NCI-H2107 (cell line): Measurements from ENCODE around the gene RPS4Y2.

ENCODE experiments used
- DNase-seq: peaks from one replicate; lab custom pipeline; 2025; lab: John Stamatoyannopoulos, UW

Gene RPS4Y2

DNA sequence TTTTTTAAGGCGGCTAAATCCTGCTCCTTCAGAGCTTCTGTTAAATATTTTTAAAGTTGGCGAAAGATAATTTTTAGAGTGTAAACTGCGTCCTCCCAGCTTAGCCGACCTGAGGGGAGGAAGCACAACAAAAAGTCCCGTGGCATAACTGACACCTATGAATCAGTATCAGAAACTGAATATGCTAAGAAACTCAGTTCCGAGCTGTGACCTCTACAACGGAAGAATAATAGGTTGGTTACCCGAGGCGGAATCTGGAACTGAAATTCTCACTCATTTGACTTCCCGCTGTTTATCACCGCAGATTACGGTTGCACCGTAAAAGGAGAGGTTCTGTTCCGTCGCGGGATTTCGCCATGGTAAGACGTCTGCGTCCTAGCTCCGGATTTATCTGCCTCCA is at the start of gene RPS4Y2:
Gene RPS4Y2, plus strand, starts transcription at position 301 of the 400 bp plus-strand sequence. Its CDS starts 56 bp downstream, at position 357.
- no peak for DNase-seq

DNA sequence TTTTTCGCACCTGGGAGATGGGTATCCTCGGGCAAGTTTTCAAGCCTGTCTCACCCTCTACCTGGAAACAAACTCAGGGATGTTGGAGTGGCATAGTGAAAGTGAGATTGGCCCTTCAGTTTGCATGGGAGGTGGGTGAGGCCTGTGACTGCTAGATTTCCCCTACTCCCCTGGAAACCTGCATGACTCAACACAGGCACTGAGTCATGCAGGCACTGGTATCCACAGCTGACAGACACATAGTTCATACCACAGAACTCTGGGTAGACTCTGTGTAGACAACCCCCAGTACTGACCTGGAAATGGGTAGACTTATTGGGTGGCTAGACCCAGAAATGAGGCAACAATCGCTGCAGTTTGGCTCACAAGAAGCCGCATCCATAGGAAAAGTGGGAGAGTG is 41.5 kb upstream of the RPS4Y2 start:
- no peak for DNase-seq

DNA sequence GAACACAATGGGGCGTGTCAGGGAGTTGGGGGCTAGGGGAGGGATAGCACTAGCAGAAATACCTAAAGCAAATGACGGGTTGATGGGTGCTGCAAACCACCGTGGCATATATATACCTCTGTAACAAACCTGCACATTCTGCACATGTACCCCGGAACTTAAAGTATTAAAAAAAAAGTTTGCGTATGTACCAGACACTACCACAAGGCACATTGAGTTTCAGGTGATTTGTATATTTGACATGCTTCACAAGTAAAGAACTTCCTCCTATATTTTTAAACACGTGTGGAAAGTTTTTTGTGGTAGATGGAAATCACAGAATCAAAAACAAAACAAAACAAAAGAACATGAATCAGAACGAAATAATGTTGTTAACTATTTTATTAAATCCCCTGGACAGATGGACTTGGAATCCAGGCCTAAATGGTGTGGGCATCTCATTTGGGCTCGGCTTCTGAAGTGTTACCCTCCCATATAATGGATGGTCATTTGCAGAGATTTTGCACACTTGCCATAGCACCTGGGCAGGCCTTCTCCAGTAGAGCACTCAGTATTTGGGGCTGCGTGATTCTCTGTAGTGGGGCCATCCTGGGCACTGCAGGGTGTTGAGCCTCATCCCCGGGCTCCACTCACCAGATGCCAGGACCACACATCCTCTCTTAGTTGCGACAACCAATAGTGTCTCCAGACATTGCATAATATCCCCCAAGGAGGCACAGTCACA is 29.6 kb upstream of the RPS4Y2 start:
- no peak for DNase-seq

DNA sequence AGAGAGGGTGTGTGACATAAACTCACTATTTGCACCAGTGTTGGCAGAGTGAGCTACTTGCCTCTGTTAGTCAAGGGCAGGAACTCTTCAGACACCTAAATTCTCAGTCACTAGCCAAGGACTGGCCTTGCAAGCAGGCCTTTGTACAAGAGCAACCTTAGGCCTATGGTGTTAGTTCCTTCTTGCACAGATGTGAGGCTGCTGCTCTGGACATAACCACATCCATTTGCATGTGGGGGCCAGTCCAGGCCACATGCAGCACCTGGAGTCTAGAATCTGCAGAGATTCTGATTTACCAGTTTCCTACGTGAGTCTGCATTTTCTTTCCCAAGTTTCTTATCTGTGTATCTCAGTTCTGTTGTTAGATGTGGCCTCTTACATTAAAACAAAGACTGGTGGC is 20.7 kb upstream of the RPS4Y2 start:
- no peak for DNase-seq

DNA sequence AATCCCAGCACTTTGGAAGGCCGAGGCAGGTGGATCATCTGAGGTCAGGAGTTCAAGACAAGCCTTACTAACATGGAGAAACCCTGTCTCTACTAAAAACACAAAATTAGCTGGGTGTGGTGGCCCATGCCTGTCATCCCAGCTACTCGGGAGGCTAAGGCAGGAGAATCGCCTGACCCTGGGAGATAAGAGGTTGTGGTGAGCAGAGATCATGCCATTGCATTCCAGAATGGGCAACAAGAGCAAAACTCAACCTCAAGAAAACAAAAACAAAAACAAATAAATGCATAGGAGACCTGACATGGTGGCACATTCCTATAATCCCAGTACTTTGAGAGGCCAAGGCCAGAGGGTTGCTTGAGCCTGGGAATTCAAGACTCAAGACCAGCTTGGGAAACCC is 16.1 kb upstream of the RPS4Y2 start:
- DNase-seq: no peak

DNA sequence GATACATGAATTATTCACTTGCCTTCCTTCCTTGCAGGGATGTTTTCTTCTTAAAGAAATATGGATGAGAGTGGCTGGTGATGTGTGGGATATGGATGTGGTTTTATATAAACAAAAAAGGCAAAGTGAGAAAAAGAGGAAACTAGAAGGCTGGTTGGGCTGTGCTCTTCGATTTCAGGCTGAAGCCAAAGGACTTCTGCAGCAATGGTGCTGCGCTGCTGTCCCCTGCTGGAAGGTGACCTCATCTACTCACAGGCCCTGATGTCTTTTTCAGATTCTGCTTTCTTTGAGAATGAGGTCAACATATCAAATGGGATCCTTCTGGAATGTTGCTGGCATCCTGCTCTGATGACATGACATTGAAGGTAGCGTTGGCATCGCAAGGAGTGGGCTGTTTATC is 15.3 kb upstream of the RPS4Y2 start:
- DNase-seq: no peak

DNA sequence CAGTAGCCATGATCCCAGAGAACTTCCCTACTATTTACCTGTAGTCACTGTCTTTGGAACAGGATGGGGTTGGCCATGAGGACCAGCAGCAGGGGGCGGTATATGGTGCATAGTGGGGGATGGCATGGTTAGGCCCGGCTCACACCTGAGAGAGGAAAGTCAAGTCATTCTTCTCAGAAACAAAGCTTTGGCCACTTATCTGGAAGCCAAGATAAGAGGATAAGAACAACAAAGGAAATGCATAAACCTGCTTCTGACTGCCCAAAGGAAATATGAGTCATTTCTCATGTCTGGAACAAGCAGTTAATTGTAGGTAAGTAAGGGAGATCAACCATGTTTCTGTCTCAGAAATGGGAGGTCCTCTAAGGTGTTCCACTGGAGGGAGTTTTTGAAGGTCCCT is 10.8 kb upstream of the RPS4Y2 start:
- DNase-seq: no peak

DNA sequence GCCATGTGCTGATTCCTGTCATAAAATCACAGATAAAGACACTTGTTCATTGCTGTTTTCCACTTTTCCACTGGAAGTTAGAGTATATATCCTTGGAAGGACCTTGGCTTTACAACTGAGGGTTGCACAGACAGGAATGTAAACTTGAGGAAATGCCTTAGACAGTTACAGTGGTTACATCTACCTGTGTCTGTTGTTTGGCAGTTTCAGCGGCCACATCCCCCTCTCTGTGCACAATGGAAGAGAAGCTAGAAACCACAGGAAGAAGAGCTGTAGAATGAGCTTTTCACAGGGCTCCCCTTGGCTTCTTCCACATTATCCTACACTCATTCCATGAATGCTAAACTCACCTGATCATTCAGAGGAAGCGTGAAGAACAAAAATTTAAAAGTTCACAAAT is 9.0 kb upstream of the RPS4Y2 start:
- DNase-seq: no peak

DNA sequence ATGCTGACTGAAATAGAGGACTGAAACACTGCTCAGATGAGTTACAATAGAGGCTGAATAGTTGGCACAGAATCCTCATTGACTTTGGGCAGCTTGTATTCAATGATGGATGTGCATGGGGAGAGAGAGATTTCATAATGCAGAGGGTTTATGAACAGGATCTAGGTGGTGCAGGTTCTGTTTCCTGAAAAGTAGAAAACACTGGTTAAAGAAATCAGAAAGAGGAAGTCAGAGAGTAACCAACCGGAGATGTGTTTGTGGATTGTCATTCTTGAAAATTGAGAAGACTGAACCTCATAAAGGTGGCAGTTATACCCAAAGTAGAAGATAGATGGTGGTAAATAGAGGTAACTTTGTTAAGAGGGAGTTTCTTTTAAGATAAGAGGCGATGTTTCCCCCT is 8.0 kb downstream of the RPS4Y2 start:
- no peak for DNase-seq

DNA sequence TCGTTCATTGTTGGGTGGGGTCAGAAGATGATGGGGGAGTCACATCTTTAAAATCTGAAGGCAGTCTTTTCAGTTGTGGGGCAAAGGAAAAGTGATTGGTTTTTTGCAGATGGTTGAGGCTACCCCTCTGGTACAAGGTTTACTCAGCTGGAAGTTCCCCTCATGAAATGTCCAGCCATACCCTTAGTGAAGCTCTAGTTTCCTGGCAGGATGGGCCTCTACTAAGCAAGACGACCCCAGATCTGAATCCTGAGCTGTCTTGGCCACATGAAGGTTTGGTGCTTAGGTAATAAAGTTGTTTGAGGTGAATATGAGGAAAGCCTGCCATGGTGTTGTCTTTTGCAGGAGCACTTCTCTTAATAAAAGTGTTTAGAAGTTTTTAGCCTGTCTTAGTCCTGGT is 9.2 kb downstream of the RPS4Y2 start:
- DNase-seq: no peak

DNA sequence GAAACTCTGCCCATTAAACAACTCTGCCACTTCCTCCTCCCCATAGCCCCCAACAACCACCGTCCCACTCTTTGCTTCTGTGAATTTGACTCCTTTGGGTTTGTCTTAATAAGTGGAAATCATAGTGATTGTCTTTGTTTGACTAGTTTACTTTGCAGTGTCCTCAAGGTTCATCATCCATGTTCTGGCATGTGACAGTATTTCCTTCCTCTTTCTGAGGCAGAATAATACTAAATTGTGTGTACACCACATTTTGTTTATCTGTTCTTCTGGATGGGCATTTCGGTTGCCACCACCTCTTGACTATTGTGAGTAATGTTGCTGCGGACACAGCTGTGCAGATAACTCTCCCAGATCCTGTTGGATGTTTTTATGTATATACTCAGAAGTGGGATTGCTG is 14.8 kb downstream of the RPS4Y2 start:
- DNase-seq: no peak

DNA sequence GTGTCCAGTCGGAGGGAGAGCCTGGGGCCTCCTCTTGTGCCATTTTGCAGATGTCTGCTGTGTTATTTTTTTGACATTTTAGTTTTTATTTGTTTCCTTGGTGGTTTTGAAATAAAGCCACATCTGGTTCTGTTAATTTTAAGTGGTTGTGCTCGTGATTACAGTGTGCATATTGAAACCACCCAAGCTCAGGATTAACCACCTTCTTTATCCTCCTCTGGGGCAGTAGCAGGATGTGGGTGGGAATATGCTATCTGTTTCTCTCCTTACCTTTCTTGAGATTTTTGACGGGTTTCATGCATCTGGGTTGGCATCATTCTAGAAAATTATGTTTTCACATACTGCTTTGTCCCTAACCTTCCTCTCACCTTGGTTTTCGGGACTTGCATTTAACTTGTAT is 20.2 kb downstream of the RPS4Y2 start:
- no peak for DNase-seq

DNA sequence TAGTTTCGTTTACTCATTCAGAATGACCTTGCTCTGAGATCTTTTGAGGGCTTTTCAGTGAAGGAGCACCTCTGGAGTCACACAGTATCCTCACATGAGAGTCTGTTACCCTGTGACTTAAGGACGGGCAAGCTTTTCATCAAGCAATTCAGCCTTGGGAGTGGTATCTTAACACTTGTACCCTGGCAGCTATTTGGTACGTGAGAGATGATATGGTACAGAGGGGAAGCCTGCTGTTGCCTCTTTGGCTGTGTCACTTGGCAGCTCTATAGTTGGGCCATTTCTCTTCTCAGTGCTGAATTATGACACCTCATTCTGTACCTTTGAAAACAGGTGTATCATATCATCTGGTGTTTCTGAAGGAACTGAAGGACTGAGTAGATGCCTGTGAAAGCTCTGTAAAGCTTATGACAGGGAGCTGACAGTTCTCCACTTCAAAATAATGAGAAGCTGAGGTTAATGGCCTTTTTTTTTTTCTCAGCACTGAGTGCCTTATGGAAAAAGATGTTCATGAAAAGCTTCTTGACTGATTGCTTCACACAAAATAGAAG is 24.3 kb downstream of the RPS4Y2 start:
- no peak for DNase-seq

DNA sequence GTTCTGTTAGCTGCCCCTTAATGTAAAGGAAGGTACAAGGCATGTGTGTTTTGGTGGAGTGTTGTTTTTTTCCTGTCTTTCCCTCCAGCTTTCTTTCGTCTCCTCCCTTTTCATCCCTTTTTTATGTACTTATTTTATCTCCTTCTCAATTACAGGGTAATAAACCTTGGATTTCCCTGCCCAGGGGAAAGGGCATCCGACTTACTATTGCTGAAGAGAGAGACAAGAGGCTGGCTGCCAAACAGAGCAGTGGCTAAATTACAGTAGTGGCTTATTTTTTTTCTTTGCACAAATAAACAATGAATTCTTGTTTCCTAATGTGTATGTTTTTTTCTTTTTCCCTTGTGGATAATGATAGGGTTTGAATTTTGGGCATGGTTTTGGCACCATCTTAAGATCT is 24.9 kb downstream of the RPS4Y2 start:
- no peak for DNase-seq

DNA sequence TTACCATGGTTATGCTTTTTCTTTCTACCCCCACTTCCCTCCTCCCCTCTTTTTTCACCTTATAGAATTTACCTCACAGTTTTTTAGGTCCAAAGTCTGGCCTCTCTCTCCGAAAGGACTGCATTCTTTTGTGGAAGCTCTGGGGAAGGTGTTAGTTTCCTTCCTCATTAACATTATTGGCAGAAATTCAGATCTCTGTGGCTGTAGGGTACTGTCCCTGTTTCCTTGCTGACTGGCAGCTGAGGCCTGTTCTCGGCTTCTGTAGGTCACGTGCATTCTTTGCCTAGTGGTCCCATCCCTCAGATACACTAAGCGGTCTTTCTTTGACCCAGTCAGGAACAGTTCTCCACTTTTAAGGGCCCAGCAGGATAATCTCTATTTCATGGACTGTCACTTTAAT is 25.5 kb downstream of the RPS4Y2 start:
- DNase-seq: no peak

DNA sequence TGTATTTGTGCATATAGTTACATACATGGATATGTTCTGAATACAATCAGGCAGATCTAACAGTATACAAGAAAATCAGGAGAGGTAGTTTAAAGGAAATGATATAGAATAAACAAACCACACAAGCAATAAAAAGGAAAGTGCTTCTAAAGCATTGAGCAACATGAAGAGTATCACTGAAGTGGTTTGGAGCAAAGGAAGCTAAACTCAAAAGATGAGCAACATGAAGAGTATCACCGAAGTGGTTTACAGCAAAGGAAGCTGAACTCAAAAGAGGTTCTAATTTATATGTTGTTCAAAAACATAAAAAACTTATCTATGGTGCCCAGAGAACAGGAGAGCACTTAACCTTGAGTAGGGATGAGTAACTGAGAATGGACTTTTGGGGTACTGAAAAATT is 29.1 kb downstream of the RPS4Y2 start:
- no peak for DNase-seq

DNA sequence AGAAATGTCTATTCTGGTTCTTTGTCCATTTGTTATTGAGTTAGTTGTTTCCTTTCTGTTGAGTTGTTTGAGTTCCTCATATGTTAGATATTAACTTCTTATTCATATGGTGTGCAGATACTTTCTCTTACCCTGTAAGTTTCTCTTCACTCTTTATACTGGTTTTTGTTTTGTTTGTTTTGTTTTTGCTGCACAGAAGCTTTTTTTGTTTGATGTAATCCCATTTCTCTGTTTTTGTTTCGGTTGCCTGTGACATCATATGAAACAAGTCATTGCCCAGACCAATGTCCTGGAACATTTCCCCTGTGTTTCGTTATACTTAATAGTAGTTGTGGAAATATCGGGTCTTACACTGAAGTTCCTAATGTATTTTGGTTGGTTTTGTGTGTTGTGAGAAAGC is 31.2 kb downstream of the RPS4Y2 start:
- no peak for DNase-seq

DNA sequence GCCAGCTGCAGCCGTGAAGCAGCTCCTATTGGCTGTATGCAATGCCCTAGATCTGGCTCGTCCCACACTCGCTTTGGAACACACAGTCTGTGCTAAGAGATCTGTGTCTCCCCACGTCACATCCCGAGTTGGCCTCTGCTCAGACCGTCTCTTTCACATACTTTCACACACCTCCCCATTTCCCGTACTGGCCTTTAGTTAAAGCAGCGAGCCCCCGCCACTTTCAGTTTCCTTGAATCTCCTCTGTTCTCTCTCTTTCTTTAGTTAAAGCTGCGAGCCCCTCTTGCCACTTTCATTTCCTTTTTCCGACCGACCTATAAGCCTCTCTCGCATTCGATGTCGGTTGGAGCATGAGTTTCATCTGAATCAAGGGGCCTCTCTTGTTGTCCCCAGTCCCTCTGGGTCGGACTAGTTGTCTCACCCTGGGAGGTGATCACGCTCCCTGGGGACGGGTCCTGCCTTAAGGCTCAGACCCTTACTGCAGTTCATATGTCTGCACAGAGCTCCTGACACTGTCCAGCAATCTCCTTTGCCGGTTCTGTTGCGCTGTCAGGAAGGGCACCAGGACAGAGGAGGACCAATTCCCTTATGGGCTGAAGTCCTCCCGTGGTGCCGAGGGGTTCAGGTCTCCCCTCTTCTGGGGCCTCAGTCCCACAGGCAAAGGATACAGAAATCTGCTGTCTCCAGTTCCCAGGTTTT is 42.6 kb downstream of the RPS4Y2 start:
- DNase-seq: no peak

DNA sequence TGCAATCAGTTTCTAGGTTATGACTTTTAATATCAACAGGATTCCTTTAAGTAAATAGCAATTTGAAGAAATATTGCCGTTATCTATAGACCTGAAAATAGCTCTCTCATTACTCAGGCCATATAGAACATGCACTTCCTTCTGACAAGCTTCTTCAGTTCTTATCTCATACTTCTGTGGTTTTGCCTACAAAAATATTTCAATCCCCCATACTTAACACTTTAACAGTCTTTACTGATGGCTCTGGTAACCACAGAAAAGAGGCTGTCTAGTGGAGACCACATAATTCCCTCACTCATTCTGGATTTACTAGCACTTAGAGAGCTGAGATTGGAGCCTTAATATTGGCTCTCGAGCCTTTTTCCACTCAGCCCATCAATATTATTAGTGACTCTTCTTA is 46.8 kb downstream of the RPS4Y2 start:
- DNase-seq: no peak

DNA sequence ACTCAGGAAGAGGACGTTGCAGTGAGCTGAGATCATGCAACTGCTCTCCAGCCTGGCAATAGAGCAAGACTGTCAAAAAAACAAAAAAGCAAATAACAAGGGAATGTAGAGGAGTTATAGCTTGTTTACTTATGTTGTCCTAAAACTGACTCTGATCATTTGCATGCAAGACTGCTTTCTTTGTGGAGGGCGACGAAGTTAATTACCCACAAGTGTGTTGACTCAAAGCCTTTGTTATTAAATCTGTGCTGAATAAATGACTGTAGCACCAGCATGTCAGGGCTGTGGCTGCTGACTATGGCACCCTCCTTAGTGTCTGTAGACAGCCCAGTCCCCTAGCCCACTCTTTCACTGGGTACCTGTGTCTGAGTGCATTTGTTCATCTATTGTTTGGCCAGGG is 50.3 kb downstream of the RPS4Y2 start:
- no peak for DNase-seq

DNA sequence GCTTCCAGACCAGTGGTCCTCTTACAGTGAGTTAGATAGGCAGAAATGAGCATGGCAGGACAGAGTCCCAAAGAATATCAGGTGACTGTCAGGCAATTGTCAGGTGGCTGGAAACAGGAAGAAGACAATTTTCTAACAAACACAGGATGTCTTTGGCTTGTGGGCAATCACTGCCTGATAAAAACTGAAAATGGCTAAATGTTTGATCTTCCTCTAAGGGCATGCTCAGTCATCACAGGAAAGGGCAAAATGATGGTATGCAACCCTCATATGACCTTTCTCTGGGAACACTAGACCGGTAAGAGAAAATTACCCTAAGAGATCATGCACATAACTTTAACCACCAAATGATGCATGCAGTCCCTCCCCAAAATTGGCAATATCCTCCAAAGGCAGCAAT is 57.6 kb downstream of the RPS4Y2 start:
- DNase-seq: no peak

DNA sequence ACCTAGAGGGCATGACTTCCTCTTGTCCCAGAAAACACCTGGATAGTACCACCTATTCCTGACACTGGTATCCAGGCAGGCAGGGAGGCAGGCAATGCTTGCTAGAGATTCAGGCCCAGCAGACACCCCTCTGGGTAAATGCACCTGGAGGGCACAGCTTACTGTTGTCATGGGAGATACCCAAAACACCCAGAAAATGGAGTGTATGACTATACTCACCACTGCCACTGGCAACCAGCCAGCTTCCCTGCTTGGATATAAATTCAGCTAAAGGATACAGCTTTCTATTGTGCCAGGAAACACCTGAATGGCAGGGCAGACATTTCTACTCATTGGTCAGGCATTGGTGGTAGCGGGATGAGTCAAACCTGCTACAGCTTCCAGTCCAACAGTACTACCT is 58.9 kb downstream of the RPS4Y2 start:
- no peak for DNase-seq

DNA sequence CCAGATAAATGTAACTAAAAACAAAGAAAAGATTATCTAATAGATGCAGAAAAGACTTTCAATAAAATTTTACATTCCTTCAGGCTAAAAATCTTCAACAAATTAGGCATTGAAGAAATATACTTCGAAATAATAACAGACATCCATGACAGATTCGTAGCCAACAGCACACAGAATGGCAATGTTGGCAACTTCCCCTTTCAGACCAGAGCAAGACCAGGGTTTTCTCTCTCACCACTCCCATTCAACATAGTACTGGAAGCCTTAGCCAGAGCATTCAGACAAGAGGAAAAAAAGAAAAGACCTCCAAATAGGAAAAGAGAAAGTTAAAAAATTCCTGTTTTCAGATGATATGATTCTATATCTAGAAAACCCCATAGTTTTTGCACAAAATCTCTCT is 61.2 kb downstream of the RPS4Y2 start:
- DNase-seq: no peak
